GM21576 (cell line): ENCODE data around the gene APOF.
"Not testable (repeated sequence)": the region's sequence is repeated elsewhere in the genome, so short reads cannot be mapped to it uniquely, and the experiment has no call there.

ENCODE experiments used
- ATAC-seq: cut with Tn5 transposase; IDR thresholded peaks from one replicate; pipeline ENCODE4 v1.9.1; 2021; ENCODE audit warnings: mild to moderate bottlenecking, moderate library complexity; ENCODE audit not compliant: unreplicated experiment

The APOF gene

GRCh38 chr12:56374726-56375597 is 12.3 kb upstream of the APOF start:
- peak; percentile 34 for ATAC-seq

DNA sequence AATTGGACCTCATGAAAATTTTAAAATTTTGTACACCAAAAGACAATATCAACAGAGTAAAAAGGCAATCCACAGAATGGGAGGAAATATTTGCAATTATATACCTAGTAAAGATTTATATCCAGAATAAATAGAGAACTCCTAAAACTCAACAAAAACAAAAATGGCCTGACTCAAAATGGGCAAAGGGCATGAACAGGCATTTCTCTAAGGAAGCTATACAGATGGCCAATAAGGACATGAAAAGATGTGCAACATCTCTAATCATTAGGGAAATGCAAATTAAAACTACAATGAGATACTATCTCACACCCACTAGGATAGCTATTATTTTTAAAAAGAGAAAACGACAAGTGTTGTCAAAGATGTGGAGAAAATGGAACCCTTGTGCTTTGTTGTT is 10.9 kb upstream of the APOF start:
- ATAC-seq = no peak

DNA sequence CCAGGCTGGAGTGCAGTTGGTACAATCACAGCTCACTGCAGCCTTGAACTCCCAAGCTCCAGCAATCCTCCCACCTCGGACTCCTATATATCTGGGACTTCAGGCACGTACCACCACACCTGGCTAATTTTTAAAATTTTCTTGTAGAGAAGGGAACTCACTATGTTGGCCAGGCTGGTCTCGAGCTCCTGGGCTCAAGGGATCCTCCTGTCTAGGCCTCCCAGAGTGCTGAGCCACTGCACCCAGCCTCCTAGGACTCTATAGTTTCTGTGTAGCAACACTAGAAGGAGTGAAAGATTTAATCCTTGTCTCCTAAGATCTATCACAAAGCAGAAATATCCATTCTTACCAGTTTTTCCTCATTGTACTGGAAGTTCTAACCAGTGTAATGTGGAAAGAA is 4.3 kb upstream of the APOF start:
- ATAC-seq = no peak

DNA sequence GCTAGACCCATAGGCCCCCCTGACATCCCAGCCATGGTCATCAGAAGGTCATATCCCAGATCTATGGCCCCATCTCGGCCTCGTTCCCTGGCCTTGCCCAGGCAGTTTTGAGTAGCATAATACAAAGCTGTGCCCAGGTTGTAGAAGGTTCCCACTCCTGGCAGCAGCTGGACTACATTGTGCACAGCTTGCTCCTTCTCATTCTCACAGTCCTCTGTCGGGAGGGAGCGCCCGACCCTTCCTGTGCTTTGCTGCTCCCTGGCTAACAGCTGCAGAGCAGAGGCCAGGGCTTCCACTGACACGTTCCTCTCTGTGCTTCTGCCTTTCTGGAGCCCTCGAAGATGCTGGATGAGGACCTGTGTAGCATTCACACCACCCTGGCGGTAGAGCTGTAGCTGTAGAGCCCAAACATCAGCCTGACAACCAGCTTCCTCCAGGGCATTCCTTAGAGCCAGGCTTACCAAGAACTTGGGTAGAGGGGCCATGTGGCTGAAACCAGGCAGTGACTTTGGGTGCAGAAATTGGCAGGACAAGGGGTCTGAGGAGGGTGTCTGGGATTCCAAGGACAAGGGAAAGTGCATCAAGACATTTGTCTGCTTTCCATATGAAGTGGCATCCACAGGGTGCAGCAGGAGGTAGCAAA is 1.0 kb downstream of the APOF start:
- no peak for ATAC-seq

DNA sequence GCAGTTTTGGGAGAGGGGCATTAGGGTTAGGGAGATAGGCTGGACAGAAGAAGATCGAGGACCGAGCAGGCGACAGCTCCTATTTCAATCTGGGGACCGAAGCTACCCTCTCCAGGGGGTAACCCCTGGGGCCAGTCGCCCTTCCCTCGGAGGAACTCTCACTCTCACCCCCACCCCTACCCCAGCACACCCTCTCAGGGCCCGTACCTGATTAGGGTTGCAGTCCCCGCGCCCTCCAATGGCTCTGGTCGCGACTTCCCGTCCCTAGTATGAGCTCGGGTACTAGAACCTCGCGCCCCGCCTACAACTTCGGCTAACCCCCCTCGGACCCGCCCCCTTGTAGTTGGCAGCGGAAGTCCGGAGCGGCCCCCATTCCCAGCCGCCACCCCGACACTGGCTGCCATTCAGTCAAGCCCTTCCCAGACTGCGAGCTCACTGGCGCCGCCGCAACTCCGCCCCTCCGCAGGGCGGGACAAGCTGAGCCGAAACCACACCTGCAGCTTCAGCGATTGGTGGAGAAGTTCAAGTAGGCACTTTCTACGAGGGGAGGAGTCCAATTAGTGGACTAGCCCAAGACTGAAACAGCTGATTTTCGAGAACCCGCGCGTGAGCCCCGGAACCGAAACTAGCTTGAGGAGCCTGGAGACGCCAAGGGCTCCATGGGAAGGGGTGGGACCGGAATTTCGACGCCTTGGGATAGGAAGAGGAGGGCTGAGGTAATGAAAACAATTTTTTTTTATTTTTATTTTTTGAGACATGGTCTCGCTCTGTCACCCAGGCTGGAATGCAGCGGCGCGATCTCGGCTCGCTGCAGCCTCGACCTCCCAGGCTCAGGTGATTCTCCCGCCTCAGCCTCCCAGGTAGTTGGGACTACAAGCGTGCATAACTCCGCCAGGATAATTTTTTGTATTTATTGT is 2.5 kb downstream of the APOF start, which contains the start of gene STAT2:
Gene STAT2 (minus strand): TSS at position 257 of the 917 bp plus-strand sequence. CDS start 3,536 bp downstream, outside the sequence.
- peak; percentile 90 for ATAC-seq

DNA sequence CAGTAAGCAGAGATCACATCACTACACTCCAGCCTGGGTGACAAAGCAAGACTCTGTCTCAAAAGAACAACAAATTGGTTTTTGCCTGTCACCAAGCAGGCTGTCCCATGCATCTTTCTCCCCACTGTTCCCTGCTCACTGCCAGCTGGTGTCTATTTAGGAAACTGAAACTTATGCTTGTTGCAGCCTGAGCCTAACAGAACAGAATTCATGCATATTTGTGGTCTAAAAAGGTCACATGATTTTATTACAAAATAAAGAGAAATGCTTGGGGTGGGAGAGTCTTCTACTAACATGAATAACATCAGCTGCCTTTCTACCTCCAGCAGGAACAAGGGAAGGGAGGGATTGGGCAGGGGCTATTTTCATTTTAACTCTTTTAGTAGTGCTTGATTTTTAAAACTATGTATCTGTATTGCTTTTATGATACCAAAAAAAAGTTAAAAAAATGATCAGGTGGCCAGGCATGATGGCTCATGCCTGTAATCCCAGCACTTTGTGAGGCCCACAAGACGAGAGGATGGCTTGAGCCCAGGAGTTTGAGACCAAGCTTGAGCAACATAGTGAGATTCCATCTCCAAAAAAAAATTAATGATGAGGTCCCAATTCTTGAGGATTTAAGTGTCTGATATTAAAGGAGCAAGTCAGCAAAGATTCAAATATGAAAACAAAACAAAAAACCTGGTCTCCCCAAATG is 3.7 kb downstream of the APOF start:
- no peak for ATAC-seq

- ATAC-seq = no peak
Measured at GRCh38 chr12:56351325-56351724, 11.3 kb downstream of the APOF start.

DNA sequence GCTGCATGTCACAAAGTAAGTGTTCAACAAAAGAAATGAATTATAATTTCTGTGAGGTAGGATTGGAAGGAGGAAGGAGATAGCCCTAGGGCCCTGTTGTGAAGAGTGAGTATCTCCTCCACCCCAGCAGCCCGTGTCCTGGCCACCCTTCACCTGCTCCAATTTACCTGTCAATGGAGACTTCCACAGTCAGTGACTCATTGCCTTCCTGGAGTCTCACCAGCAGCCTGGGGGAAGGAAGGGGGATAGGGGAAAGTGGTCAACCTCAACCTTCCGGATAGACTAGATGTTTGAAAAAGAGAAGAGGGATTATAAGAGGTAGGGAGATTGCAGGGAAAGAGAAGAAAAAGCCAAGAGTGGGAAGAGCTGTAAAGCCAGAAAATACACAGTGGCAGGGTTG is 12.0 kb downstream of the APOF start:
- ATAC-seq = no peak

- ATAC-seq = no peak
Measured at GRCh38 chr12:56348776-56349175, 13.9 kb downstream of the APOF start.

DNA sequence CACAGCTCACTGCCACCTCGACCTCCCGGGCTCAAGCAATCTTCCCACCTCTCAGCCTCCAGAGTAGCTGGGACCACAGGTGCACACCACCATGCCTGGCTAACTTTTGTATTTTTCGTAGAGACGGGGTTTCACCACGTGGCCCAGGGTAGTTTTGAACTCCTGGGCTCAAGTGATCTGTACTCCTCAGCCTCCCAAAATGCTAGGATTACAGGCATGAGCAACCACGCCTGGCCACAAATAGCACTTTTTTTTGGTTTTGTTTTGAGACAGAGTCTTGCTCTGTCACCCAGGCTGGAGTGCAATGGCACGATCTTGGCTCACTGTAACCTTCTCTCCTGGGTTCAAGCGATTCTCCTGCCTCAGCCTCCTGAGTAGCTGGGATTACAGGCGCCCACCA is 15.4 kb downstream of the APOF start:
- not testable (repeated sequence) for ATAC-seq

GRCh38 chr12:56346675-56347074 is 16.0 kb downstream of the APOF start:
- ATAC-seq = no peak

DNA sequence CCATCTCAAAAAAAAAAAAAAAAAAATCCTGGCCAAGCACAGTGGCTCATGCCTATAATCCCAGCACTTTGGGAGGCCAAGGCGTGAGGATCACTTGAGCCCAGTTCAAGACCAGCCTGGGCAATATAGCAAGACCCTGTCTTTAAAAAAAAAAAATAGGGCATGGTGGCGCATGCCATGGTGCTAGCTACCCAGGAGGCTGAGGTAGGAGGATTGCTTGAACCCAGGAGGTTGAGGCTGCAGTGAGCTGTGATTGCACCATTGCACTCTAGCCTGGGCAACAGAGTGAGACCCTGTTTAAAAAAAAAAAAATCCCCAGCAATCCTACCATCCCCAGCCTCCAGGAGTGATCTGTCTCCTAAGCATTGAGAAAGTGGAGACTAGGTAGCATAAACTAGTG is 20.4 kb downstream of the APOF start:
- not testable (repeated sequence) for ATAC-seq

GRCh38 chr12:56341616-56342015 is 21.0 kb downstream of the APOF start:
- no peak for ATAC-seq

GRCh38 chr12:56339158-56339422 is 23.6 kb downstream of the APOF start:
- no peak for ATAC-seq

- peak; percentile 35 for ATAC-seq
Measured at GRCh38 chr12:56338308-56339157, 24.1 kb downstream of the APOF start, which contains the start of gene IL23A. TSS of gene IL23A (plus strand) at chr12:56338884. CDS start at chr12:56339045, 161 bp downstream.

DNA sequence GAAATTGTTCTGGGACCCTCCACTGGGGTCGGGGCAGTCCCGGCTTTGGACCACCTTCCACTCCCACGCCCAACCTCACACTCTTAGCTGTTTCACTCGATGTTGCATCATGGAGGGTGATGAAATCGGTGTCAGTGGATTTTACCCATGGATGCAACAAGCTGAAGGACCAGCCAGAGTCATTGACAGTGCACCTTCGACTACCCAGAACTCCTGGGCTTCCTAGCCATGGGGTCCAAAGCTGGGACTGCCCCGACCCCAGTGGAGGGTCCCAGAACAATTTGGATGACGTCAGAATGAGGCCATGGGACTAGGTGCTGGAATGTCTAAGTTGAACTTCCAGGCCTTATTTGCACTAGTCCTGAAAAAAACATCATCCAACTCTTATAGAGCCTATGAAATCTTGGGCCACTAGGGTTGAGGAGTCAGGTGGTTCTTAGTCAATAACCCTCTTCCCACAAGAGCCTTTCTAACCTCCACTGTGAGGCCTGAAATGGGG is 24.9 kb downstream of the APOF start:
- no peak for ATAC-seq

- no peak for ATAC-seq
Measured at GRCh38 chr12:56336361-56337167, 26.1 kb downstream of the APOF start.

GRCh38 chr12:56335527-56335926 is 27.1 kb downstream of the APOF start:
- ATAC-seq = not testable (repeated sequence)

- ATAC-seq = no peak
Measured at GRCh38 chr12:56334490-56334793, 28.2 kb downstream of the APOF start.
